Measurements from ENCODE around the gene LUZP4. TPM values are rescaled to one million over a fixed set of nuclear protein-coding genes. Genes with fewer than 3 reads are reported as not detected.
"Not testable (repeated sequence)": the region's sequence is repeated elsewhere in the genome, so short reads cannot be mapped to it uniquely, and the experiment has no call there.

LUZP4 gene
- total RNA-seq, 1 donor from 2014 or later: not detected

GRCh38 chrX:115345615-115346014, 56.1 kb downstream of the LUZP4 start:
- intact Hi-C loops (cut with DNase I): no loop called here
- no peaks in the 10 kb centered on the region for H3K9me3 ChIP-seq
- no peaks in the 10 kb centered on the region for H3K36me3 ChIP-seq
- no peaks in the 10 kb centered on the region for H3K27me3 ChIP-seq (ENCODE audit: low read depth)
- DNase-seq (no peak), ATAC-seq (peak; percentile 17 to 47)
- H3K4me1 ChIP-seq: peaks cover 13% of the 10 kb centered on the region
- no peak overlapping the region for H3K4me3 ChIP-seq
- H3K27ac ChIP-seq: peak overlapping the region; percentile 71
- TF ChIP-seq CTCF (IDR thresholded peaks at IDR 0.05): no peak

- H3K36me3 ChIP-seq; intact Hi-C loops (cut with DNase I); DNase-seq; H3K9me3 ChIP-seq; H3K27me3 ChIP-seq (ENCODE audit: low read depth); H3K4me3 ChIP-seq; ATAC-seq; H3K27ac ChIP-seq: not testable (repeated sequence)
- peaks cover 13% of the 10 kb centered on the region for H3K4me1 ChIP-seq
Observed at GRCh38 chrX:115346738-115347137, 57.2 kb downstream of the LUZP4 start.

- H3K4me3 ChIP-seq: no peak overlapping the region
- TF ChIP-seq CTCF (IDR thresholded peaks at IDR 0.05): no peak
- intact Hi-C loops (cut with DNase I): no loop called here
- H3K4me1 ChIP-seq: peaks cover 13% of the 10 kb centered on the region
- H3K9me3 ChIP-seq: no peaks in the 10 kb centered on the region
- no peak for ATAC-seq
- H3K27ac ChIP-seq: no peak overlapping the region
- no peaks in the 10 kb centered on the region for H3K36me3 ChIP-seq
- no peak for DNase-seq
- no peaks in the 10 kb centered on the region for H3K27me3 ChIP-seq (ENCODE audit: low read depth)
Observed at GRCh38 chrX:115348446-115349225, 59.1 kb downstream of the LUZP4 start.

- Histone ChIP-seq H3K27me3 (ENCODE audit: low read depth) (no peaks in the 10 kb centered on the region), H3K9me3 (no peaks in the 10 kb centered on the region), H3K27ac (no peak overlapping the region), H3K4me3 (no peak overlapping the region), H3K4me1 (peaks cover under 1% of the 10 kb centered on the region), H3K36me3 (no peaks in the 10 kb centered on the region)
- ATAC-seq (no peak), DNase-seq (no peak)
- intact Hi-C loops (cut with DNase I): no loop called here
- no peak for TF ChIP-seq CTCF (IDR thresholded peaks at IDR 0.05)
Observed at GRCh38 chrX:115350711-115351381, 61.3 kb downstream of the LUZP4 start.

GRCh38 chrX:115356369-115356768, 66.9 kb downstream of the LUZP4 start:
- Histone ChIP-seq H3K27me3 (ENCODE audit: low read depth) (no peaks in the 10 kb centered on the region), H3K4me3 (no peak overlapping the region), H3K9me3 (no peaks in the 10 kb centered on the region), H3K4me1 (peaks cover 7% of the 10 kb centered on the region), H3K36me3 (no peaks in the 10 kb centered on the region), H3K27ac (peak overlapping the region; percentile 67)
- DNase-seq (no peak), ATAC-seq (peak in 1 of 2 donors; percentile 90)
- intact Hi-C loops (cut with DNase I): no loop called here
- no peak for TF ChIP-seq CTCF (IDR thresholded peaks at IDR 0.05)

Other genes with a start within 250 kb of the LUZP4 start
- not detected for gene RBMXL3, start 100.3 kb upstream of the LUZP4 start, total RNA-seq
- 4.3 TPM for gene LRCH2, start 55.6 kb upstream of the LUZP4 start, total RNA-seq